Measurements from ENCODE around the gene DIRAS1.
A peak's percentile ranks its signal among the peaks of the same experiment; 100 is the strongest.
"Not testable (repeated sequence)": the region's sequence is repeated elsewhere in the genome, so short reads cannot be mapped to it uniquely, and the experiment has no call there.

DIRAS1 gene

GRCh38 chr19:2726160-2726855 lies 5.1 kb upstream of the DIRAS1 start:
- no peak for DNase-seq

GRCh38 chr19:2724148-2724557 lies 3.0 kb upstream of the DIRAS1 start:
- no peak for DNase-seq

- DNase-seq = no peak
These were observed 2.6 kb upstream of the DIRAS1 start for GRCh38 chr19:2723747-2724146.

- DNase-seq = no peak
These were observed 2.2 kb upstream of the DIRAS1 start for GRCh38 chr19:2723345-2723715.

GRCh38 chr19:2722541-2723344 lies 1.6 kb upstream of the DIRAS1 start:
- no peak for DNase-seq

- DNase-seq = no peak
These were observed 683 bp upstream of the DIRAS1 start for GRCh38 chr19:2721570-2722540.

GRCh38 chr19:2719920-2720776 lies 1.0 kb downstream of the DIRAS1 start:
- DNase-seq = peak; percentile 36

GRCh38 chr19:2719232-2719735 lies 1.9 kb downstream of the DIRAS1 start:
- no peak for DNase-seq

GRCh38 chr19:2717638-2718541 lies 3.3 kb downstream of the DIRAS1 start:
- no peak for DNase-seq

GRCh38 chr19:2716722-2717637 lies 4.2 kb downstream of the DIRAS1 start:
- no peak for DNase-seq

GRCh38 chr19:2716275-2716650 lies 4.9 kb downstream of the DIRAS1 start:
- no peak for DNase-seq

GRCh38 chr19:2715470-2716274 lies 5.5 kb downstream of the DIRAS1 start:
- no peak for DNase-seq

GRCh38 chr19:2714531-2715269 lies 6.5 kb downstream of the DIRAS1 start:
- no peak for DNase-seq

- DNase-seq = not testable (repeated sequence)
These were observed 7.1 kb downstream of the DIRAS1 start for GRCh38 chr19:2714102-2714501.

- not testable (repeated sequence) for DNase-seq
These were observed 8.0 kb downstream of the DIRAS1 start for GRCh38 chr19:2713170-2713569.

- DNase-seq = no peak
These were observed 9.3 kb downstream of the DIRAS1 start for GRCh38 chr19:2711875-2712205.

GRCh38 chr19:2711172-2711874 lies 9.8 kb downstream of the DIRAS1 start:
- no peak for DNase-seq

- DNase-seq = no peak
These were observed 14.9 kb downstream of the DIRAS1 start for GRCh38 chr19:2706251-2706650.
